ENCODE data around the gene DHRS13.

- TF ChIP-seq, protein P1, sequence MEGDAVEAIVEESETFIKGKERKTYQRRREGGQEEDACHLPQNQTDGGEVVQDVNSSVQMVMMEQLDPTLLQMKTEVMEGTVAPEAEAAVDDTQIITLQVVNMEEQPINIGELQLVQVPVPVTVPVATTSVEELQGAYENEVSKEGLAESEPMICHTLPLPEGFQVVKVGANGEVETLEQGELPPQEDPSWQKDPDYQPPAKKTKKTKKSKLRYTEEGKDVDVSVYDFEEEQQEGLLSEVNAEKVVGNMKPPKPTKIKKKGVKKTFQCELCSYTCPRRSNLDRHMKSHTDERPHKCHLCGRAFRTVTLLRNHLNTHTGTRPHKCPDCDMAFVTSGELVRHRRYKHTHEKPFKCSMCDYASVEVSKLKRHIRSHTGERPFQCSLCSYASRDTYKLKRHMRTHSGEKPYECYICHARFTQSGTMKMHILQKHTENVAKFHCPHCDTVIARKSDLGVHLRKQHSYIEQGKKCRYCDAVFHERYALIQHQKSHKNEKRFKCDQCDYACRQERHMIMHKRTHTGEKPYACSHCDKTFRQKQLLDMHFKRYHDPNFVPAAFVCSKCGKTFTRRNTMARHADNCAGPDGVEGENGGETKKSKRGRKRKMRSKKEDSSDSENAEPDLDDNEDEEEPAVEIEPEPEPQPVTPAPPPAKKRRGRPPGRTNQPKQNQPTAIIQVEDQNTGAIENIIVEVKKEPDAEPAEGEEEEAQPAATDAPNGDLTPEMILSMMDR (IDR thresholded peaks at IDR 0.05; ENCODE audit: low read length) = no peak
- TF ChIP-seq EZH2 (IDR thresholded peaks at IDR 0.05; ENCODE audit: borderline replicate concordance, low read length) = no peak
Measured at GRCh38 chr17:28938552-28938951, 35.7 kb upstream of the DHRS13 start.
